Measurements from ENCODE around the gene LBH.
A peak's percentile ranks its signal among the peaks of the same experiment; 100 is the strongest.

LBH gene

GRCh38 chr2:30234180-30234971, 3.0 kb downstream of the LBH start:
- Histone ChIP-seq H4K5ac (ENCODE audit: low read length) (no peak overlapping the region), H2BK15ac (replicated peaks; ENCODE audit: low read depth) (no peak overlapping the region), H3K4me1 (ENCODE audit: control insufficient read depth, low read depth, low read length) (peaks cover 16% of the 10 kb centered on the region), H3K56ac (ENCODE audit: low read length) (peak overlapping the region; percentile 58), H3K9ac (ENCODE audit: low read length) (peak overlapping the region; percentile 95), H3K4me3 (ENCODE audit: low read length) (no peak overlapping the region), H2BK120ac (ENCODE audit: low read depth, low read length) (no peak overlapping the region), H3K79me1 (ENCODE audit: low read length) (peaks cover 48% of the 10 kb centered on the region), H2BK5ac (ENCODE audit: low read length) (no peak overlapping the region), H3K4me2 (ENCODE audit: low read length) (peak overlapping the region; percentile 34), H3K23ac (ENCODE audit: low read length) (peak overlapping the region; percentile 56), H2AK5ac (ENCODE audit: low read length) (peak overlapping the region; percentile 29), H3K27me3 (ENCODE audit: insufficient read depth, low read length, poor library complexity) (no peaks in the 10 kb centered on the region), H4K8ac (ENCODE audit: low read depth, low read length) (no peak overlapping the region), H3K36me3 (ENCODE audit: control insufficient read depth, insufficient read depth, low read length) (peaks cover 13% of the 10 kb centered on the region), H3K79me2 (ENCODE audit: control insufficient read depth, insufficient read depth, low read length) (peaks cover 46% of the 10 kb centered on the region), H3K27ac (ENCODE audit: low read depth, low read length) (no peak overlapping the region), H3K4ac (ENCODE audit: low read depth, low read length) (no peak overlapping the region), H3K18ac (ENCODE audit: low read length) (no peak overlapping the region)
- peak; percentile 97 for DNase-seq
- no CpG with 5 or more reads among the region's 12 CpGs for WGBS (ENCODE audit: extremely low coverage, insufficient coverage, low lambda C conversion rate)

- no peak overlapping the region for H3K4ac ChIP-seq (ENCODE audit: low read depth, low read length)
- peaks cover 53% of the 10 kb centered on the region for H3K79me2 ChIP-seq (ENCODE audit: control insufficient read depth, insufficient read depth, low read length)
- no peak overlapping the region for H2BK5ac ChIP-seq (ENCODE audit: low read length)
- H3K79me1 ChIP-seq (ENCODE audit: low read length), result peaks cover 56% of the 10 kb centered on the region
- no peak overlapping the region for H2BK15ac ChIP-seq (replicated peaks; ENCODE audit: low read depth)
- H3K23ac ChIP-seq (ENCODE audit: low read length), result peak overlapping the region; percentile 11
- no peak overlapping the region for H4K8ac ChIP-seq (ENCODE audit: low read depth, low read length)
- peak overlapping the region; percentile 2 for H3K18ac ChIP-seq (ENCODE audit: low read length)
- H4K5ac ChIP-seq (ENCODE audit: low read length), result no peak overlapping the region
- peak overlapping the region; percentile 17 for H3K9ac ChIP-seq (ENCODE audit: low read length)
- no peak for DNase-seq
- peak overlapping the region; percentile 69 for H3K56ac ChIP-seq (ENCODE audit: low read length)
- no peak overlapping the region for H3K27ac ChIP-seq (ENCODE audit: low read depth, low read length)
- peak overlapping the region; percentile 29 for H2AK5ac ChIP-seq (ENCODE audit: low read length)
- peaks cover 16% of the 10 kb centered on the region for H3K36me3 ChIP-seq (ENCODE audit: control insufficient read depth, insufficient read depth, low read length)
- H3K4me1 ChIP-seq (ENCODE audit: control insufficient read depth, low read depth, low read length), result peaks cover 22% of the 10 kb centered on the region
- H3K4me2 ChIP-seq (ENCODE audit: low read length), result no peak overlapping the region
- no peaks in the 10 kb centered on the region for H3K27me3 ChIP-seq (ENCODE audit: insufficient read depth, low read length, poor library complexity)
- no CpG with 5 or more reads among the region's 6 CpGs for WGBS (ENCODE audit: extremely low coverage, insufficient coverage, low lambda C conversion rate)
- H2BK120ac ChIP-seq (ENCODE audit: low read depth, low read length), result no peak overlapping the region
- H3K4me3 ChIP-seq (ENCODE audit: low read length), result no peak overlapping the region
These were observed 3.8 kb downstream of the LBH start for GRCh38 chr2:30235008-30235655.

GRCh38 chr2:30235859-30236535, 4.7 kb downstream of the LBH start:
- DNase-seq, result no peak
- Histone ChIP-seq H3K9ac (ENCODE audit: low read length) (no peak overlapping the region), H2BK15ac (replicated peaks; ENCODE audit: low read depth) (no peak overlapping the region), H3K23ac (ENCODE audit: low read length) (no peak overlapping the region), H3K36me3 (ENCODE audit: control insufficient read depth, insufficient read depth, low read length) (peaks cover 18% of the 10 kb centered on the region), H3K79me1 (ENCODE audit: low read length) (peaks cover 61% of the 10 kb centered on the region), H3K4me1 (ENCODE audit: control insufficient read depth, low read depth, low read length) (peaks cover 24% of the 10 kb centered on the region), H2AK5ac (ENCODE audit: low read length) (no peak overlapping the region), H4K5ac (ENCODE audit: low read length) (no peak overlapping the region), H3K4me2 (ENCODE audit: low read length) (no peak overlapping the region), H3K79me2 (ENCODE audit: control insufficient read depth, insufficient read depth, low read length) (peaks cover 60% of the 10 kb centered on the region), H2BK120ac (ENCODE audit: low read depth, low read length) (no peak overlapping the region), H3K27me3 (ENCODE audit: insufficient read depth, low read length, poor library complexity) (no peaks in the 10 kb centered on the region), H3K27ac (ENCODE audit: low read depth, low read length) (no peak overlapping the region), H3K4ac (ENCODE audit: low read depth, low read length) (no peak overlapping the region), H3K18ac (ENCODE audit: low read length) (no peak overlapping the region), H4K8ac (ENCODE audit: low read depth, low read length) (no peak overlapping the region), H2BK5ac (ENCODE audit: low read length) (no peak overlapping the region), H3K56ac (ENCODE audit: low read length) (no peak overlapping the region), H3K4me3 (ENCODE audit: low read length) (no peak overlapping the region)
- WGBS (ENCODE audit: extremely low coverage, insufficient coverage, low lambda C conversion rate), result no CpG with 5 or more reads among the region's 4 CpGs

- Histone ChIP-seq H3K4ac (ENCODE audit: low read depth, low read length) (no peak overlapping the region), H2BK15ac (replicated peaks; ENCODE audit: low read depth) (no peak overlapping the region), H3K23ac (ENCODE audit: low read length) (no peak overlapping the region), H3K27ac (ENCODE audit: low read depth, low read length) (no peak overlapping the region), H3K9ac (ENCODE audit: low read length) (no peak overlapping the region), H3K4me1 (ENCODE audit: control insufficient read depth, low read depth, low read length) (peaks cover 24% of the 10 kb centered on the region), H2AK5ac (ENCODE audit: low read length) (no peak overlapping the region), H3K4me2 (ENCODE audit: low read length) (no peak overlapping the region), H3K4me3 (ENCODE audit: low read length) (no peak overlapping the region), H2BK5ac (ENCODE audit: low read length) (no peak overlapping the region), H2BK120ac (ENCODE audit: low read depth, low read length) (no peak overlapping the region), H3K36me3 (ENCODE audit: control insufficient read depth, insufficient read depth, low read length) (peaks cover 18% of the 10 kb centered on the region), H3K56ac (ENCODE audit: low read length) (no peak overlapping the region), H3K27me3 (ENCODE audit: insufficient read depth, low read length, poor library complexity) (no peaks in the 10 kb centered on the region), H3K18ac (ENCODE audit: low read length) (no peak overlapping the region), H3K79me1 (ENCODE audit: low read length) (peaks cover 61% of the 10 kb centered on the region), H4K8ac (ENCODE audit: low read depth, low read length) (no peak overlapping the region), H3K79me2 (ENCODE audit: control insufficient read depth, insufficient read depth, low read length) (peaks cover 62% of the 10 kb centered on the region), H4K5ac (ENCODE audit: low read length) (no peak overlapping the region)
- WGBS (ENCODE audit: extremely low coverage, insufficient coverage, low lambda C conversion rate), result no CpG with 5 or more reads among the region's 8 CpGs
- DNase-seq, result no peak
These were observed 5.4 kb downstream of the LBH start for GRCh38 chr2:30236591-30237238.

- Histone ChIP-seq H3K4me1 (ENCODE audit: control insufficient read depth, low read depth, low read length) (peaks cover 24% of the 10 kb centered on the region), H3K79me2 (ENCODE audit: control insufficient read depth, insufficient read depth, low read length) (peaks cover 57% of the 10 kb centered on the region), H3K36me3 (ENCODE audit: control insufficient read depth, insufficient read depth, low read length) (peaks cover 18% of the 10 kb centered on the region), H2AK5ac (ENCODE audit: low read length) (no peak overlapping the region), H2BK5ac (ENCODE audit: low read length) (no peak overlapping the region), H3K79me1 (ENCODE audit: low read length) (peaks cover 61% of the 10 kb centered on the region), H3K9ac (ENCODE audit: low read length) (no peak overlapping the region), H4K5ac (ENCODE audit: low read length) (no peak overlapping the region), H4K8ac (ENCODE audit: low read depth, low read length) (no peak overlapping the region), H3K56ac (ENCODE audit: low read length) (no peak overlapping the region), H3K4ac (ENCODE audit: low read depth, low read length) (no peak overlapping the region), H3K18ac (ENCODE audit: low read length) (no peak overlapping the region), H3K4me3 (ENCODE audit: low read length) (no peak overlapping the region), H2BK120ac (ENCODE audit: low read depth, low read length) (no peak overlapping the region), H3K23ac (ENCODE audit: low read length) (peak overlapping the region; percentile 15), H3K4me2 (ENCODE audit: low read length) (no peak overlapping the region), H2BK15ac (replicated peaks; ENCODE audit: low read depth) (no peak overlapping the region), H3K27ac (ENCODE audit: low read depth, low read length) (no peak overlapping the region), H3K27me3 (ENCODE audit: insufficient read depth, low read length, poor library complexity) (no peaks in the 10 kb centered on the region)
- DNase-seq, result no peak
- WGBS (ENCODE audit: extremely low coverage, insufficient coverage, low lambda C conversion rate), result no CpG with 5 or more reads among the region's 8 CpGs
These were observed 6.1 kb downstream of the LBH start for GRCh38 chr2:30237239-30237965.
